PC-9 (cell line): Measurements from ENCODE around the gene DOC2B. TPM values are rescaled to one million over a fixed set of nuclear protein-coding genes. Genes with fewer than 3 reads are reported as not detected.
"Not testable (repeated sequence)": the region's sequence is repeated elsewhere in the genome, so short reads cannot be mapped to it uniquely, and the experiment has no call there.

Experiments used
- BruUV-seq: library from RNA; stranded (reverse); fragments of 400-500 nt; replicated peaks from 2 replicates; lab custom pipeline; 2021; lab: Mats Ljungman, UMichigan
- CTCF ChIA-PET: fragments of 300-600 bp; sonication (Branson Sonifier 250); formaldehyde crosslinking; loops from one replicate; lab custom pipeline; 2022; ENCODE audit warnings: antibody characterized with exemption; lab: Charles Lee
- POLR2A ChIA-PET: fragments of 300-600 bp; sonication (Branson Sonifier 250); formaldehyde crosslinking; loops from one replicate; lab custom pipeline; 2022; ENCODE audit warnings: antibody characterized with exemption; ENCODE audit not compliant: unreplicated experiment; lab: Charles Lee
- DNase-seq, 2 experiments: peaks; one replicate each; pipeline versions ENCODE4 v3.0.0 to v3.0.0-alpha.2; 2015 to 2022; ENCODE audit warnings: mixed read lengths in 1 of 2
- H2AFZ ChIP-seq: fragments of 200-600 bp; sonication (generic); 2 replicates; pipeline ENCODE4 v1.8.1; 2017; ENCODE audit warnings: antibody characterized with exemption
- H3F3A ChIP-seq: fragments of 200-600 bp; sonication (generic); 2 replicates; pipeline ENCODE4 v1.8.1; 2017; ENCODE audit warnings: antibody characterized with exemption, mild to moderate bottlenecking, low read depth; ENCODE audit not compliant: insufficient read depth
- H3K27ac ChIP-seq: fragments of 200-600 bp; sonication (generic); 2 replicates; pipeline ENCODE4 v1.6.1; 2016; ENCODE audit warnings: mixed run types
- H3K27me3 ChIP-seq: fragments of 200-600 bp; sonication (generic); 2 replicates; pipeline ENCODE4 v1.6.1; 2016; ENCODE audit warnings: low read depth, mixed run types; ENCODE audit not compliant: insufficient read depth
- H3K36me3 ChIP-seq: fragments of 200-600 bp; sonication (generic); 2 replicates; pipeline ENCODE4 v1.6.1; 2016; ENCODE audit warnings: low read depth, mixed run types
- H3K4me1 ChIP-seq: fragments of 200-600 bp; sonication (generic); replicated peaks from 2 replicates; pipeline ENCODE4 v1.6.1; 2016; ENCODE audit warnings: mixed run types; ENCODE audit not compliant: insufficient read depth
- H3K4me2 ChIP-seq: fragments of 200-600 bp; sonication (generic); 2 replicates; pipeline ENCODE4 v1.6.1; 2017; ENCODE audit warnings: mixed run types
- H3K4me3 ChIP-seq: fragments of 200-600 bp; sonication (generic); 2 replicates; pipeline ENCODE4 v1.6.1; 2016; ENCODE audit warnings: mixed run types
- H3K79me2 ChIP-seq: fragments of 200-600 bp; sonication (generic); 2 replicates; pipeline ENCODE4 v1.6.1; 2017; ENCODE audit warnings: low read depth, mixed run types
- H3K9me2 ChIP-seq: fragments of 200-600 bp; sonication (generic); 2 replicates; pipeline ENCODE4 v1.8.1; 2017; ENCODE audit warnings: mild to moderate bottlenecking; ENCODE audit not compliant: insufficient read depth
- H3K9me3 ChIP-seq: fragments of 200-600 bp; sonication (generic); 2 replicates; pipeline ENCODE4 v1.8.1; 2016; ENCODE audit warnings: low read depth; ENCODE audit not compliant: insufficient read depth
- H4K20me1 ChIP-seq: fragments of 200-600 bp; sonication (generic); 2 replicates; pipeline ENCODE4 v1.8.1; 2017; ENCODE audit not compliant: insufficient read depth
- intact Hi-C: fragments of 100-400 bp; cut with micrococcal nuclease; formaldehyde crosslinking; loops from one replicate; pipeline ENCODE4 v1.10.0; 2022; ENCODE audit not compliant: unreplicated experiment
- total RNA-seq: library from RNA; stranded (reverse); gene quantifications from 2 replicates; pipeline ENCODE4 v1.2.3, GENCODE V29; 2021
- TF ChIP-seq, protein P1 (sequence below): fragments of 200-600 bp; sonication (generic); conservative IDR thresholded peaks from 2 replicates; pipeline ENCODE4 v1.6.1; 2017; ENCODE audit warnings: mixed run types, antibody characterized with exemption, mild to moderate bottlenecking, moderate library complexity

Gene DOC2B
- total RNA-seq, 1 experiment from 2014 or later, result not detected

DNA sequence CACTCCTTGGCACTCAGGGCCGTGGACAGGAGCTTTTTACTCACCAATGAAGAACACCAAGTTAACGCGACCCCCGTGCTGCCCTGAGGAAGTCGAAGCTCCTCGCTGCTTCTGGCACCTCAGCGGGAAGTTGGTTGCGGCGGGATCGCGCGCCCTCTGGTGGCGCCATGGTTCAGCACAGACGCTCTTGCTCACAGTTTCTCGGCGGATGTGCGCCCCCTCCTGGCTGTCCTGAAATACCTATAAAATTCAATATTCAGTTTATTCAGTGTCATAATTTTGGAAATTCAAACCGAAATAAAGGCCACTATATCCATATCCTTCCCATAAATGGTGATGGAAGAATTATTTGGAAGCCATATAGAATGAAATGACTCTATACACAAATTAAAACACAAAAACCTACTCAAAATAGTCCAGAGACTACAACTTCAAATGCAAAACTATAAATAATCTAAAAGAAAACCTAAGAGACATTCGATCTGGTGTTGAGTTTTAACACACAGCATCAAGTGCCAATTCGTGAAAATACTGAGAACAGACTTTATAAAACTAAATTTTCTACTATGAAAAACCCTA, 63.0 kb downstream of the DOC2B start:
- TF ChIP-seq, protein P1, sequence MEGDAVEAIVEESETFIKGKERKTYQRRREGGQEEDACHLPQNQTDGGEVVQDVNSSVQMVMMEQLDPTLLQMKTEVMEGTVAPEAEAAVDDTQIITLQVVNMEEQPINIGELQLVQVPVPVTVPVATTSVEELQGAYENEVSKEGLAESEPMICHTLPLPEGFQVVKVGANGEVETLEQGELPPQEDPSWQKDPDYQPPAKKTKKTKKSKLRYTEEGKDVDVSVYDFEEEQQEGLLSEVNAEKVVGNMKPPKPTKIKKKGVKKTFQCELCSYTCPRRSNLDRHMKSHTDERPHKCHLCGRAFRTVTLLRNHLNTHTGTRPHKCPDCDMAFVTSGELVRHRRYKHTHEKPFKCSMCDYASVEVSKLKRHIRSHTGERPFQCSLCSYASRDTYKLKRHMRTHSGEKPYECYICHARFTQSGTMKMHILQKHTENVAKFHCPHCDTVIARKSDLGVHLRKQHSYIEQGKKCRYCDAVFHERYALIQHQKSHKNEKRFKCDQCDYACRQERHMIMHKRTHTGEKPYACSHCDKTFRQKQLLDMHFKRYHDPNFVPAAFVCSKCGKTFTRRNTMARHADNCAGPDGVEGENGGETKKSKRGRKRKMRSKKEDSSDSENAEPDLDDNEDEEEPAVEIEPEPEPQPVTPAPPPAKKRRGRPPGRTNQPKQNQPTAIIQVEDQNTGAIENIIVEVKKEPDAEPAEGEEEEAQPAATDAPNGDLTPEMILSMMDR, result peak; percentile 55
- not testable (repeated sequence) for H3K27ac ChIP-seq, BruUV-seq

DNA sequence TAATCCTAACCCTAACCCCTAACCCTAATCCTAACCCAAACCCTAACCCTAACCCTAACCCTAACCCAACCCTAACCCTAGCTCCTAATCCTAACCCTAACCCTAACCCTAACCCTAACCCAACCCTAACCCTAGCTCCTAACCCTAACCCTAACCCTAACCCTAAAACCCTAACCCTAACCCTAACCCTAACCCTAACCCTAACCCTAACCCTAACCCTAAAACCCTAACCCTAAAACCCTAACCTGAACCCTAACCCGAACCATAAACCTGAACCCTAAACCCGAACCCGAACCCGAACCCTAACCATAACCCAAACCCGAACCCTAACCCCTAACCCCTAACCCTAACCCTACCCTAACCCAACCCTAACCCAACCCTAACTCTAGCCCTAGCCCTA, 68.3 kb downstream of the DOC2B start:
- H3F3A ChIP-seq, H3K27me3 ChIP-seq, H3K4me1 ChIP-seq, POLR2A ChIA-PET, H2AFZ ChIP-seq, intact Hi-C loops, H3K4me2 ChIP-seq, H3K9me2 ChIP-seq, H3K4me3 ChIP-seq, DNase-seq, H3K36me3 ChIP-seq, BruUV-seq, H3K79me2 ChIP-seq, H3K9me3 ChIP-seq, H4K20me1 ChIP-seq, CTCF ChIA-PET, H3K27ac ChIP-seq: not testable (repeated sequence)

More for the DNA sequence above, 63.0 kb downstream of the DOC2B start:
- intact Hi-C loops, POLR2A ChIA-PET, H3F3A ChIP-seq, H3K79me2 ChIP-seq, H3K9me2 ChIP-seq, H3K4me3 ChIP-seq, DNase-seq, H3K4me2 ChIP-seq, H4K20me1 ChIP-seq, H3K4me1 ChIP-seq, H3K9me3 ChIP-seq, H3K27me3 ChIP-seq, CTCF ChIA-PET, H3K36me3 ChIP-seq, H2AFZ ChIP-seq: not testable (repeated sequence)

Other genes with a start within 250 kb of the DOC2B start
- not detected in 2 replicates for gene SCGB1C2, start 44.1 kb downstream of the DOC2B start, total RNA-seq
- 26.0 and 29.4 TPM in 2 replicates for gene RPH3AL, start 171.2 kb upstream of the DOC2B start, total RNA-seq